Activated CD4-positive, alpha-beta T cell treated with anti-CD3 and anti-CD28 coated beads for 24 hours (primary cell): ENCODE data around the gene RPL18A.

ENCODE experiments used
- DNase-seq, 2 donors: peaks; one replicate each; pipeline ENCODE4 v3.0.0-alpha.2; 2020; ENCODE audit warnings: low read depth in 2 of 2

RPL18A gene

DNA sequence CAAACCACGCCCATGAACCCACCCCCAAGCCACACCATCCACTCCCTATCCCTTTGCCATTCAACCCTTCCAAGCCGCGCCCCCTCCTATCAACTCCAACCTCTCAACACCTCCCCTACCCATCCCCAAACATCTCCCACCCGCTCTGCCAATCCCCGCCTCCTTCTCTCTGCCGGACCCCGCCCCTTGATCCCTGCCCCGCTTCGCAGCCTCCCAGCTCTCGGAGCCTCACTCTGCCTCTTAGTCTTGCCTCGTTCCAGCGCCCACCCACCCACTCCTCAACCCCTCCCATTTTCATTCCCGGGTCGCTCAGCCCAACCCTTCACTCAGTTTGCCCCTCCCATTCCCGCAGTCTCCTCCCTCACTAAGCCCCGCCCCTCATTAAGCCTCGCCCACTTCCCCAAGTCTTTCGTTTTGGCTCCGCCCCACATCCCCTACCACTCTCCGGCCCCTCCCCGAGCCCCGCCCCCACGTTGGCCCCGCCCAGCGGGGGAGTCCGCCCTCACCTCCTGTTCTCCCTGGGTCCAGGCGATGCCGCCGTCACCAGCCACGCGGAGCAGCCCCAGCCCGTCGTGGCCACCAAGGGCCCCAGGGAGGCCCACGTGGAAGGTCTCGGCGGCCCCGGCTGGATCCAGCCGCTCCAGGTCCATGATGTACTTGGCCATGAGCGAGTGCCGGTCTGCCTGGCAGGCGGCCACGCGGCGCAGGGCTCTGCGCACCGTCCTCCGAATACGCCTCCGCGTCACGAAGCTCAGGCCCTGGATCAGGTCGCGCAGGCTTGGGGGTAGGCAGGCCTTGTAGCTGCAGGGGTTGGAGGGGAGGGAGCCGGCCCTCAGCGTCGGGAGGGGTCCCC is 17.7 kb upstream of the RPL18A start:
- peak; percentile 65 to 70 for DNase-seq

DNA sequence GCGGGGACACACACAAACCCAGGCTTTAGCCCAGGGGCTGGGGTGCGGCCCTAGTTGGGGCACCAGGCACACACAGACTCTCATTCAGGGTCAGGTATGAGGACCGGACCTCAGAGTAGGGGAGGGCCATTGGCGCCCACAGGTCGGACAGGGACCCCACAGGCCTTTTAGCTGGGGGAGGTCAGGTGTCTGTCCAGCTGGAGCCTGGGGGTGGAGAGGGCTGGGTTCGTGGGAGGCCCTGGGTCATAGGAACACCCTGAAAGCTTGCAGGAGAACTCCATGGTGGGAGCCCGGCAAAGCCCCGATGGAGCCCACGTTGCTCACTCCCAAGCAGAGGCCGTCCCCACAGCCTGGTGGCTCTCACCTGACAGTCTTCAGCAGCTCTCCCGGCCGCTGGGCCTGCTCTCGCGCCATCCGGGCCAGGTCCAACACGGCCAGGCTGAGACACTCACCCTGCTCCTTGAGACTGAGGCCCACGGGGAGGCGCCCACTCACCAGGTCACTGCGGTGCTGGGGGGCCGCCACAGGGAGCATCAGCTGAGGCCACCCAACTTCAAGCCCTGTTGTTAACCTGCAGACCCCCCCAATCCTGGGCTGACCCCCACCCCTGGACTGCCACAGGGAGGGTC is 16.9 kb upstream of the RPL18A start:
- no peak for DNase-seq

DNA sequence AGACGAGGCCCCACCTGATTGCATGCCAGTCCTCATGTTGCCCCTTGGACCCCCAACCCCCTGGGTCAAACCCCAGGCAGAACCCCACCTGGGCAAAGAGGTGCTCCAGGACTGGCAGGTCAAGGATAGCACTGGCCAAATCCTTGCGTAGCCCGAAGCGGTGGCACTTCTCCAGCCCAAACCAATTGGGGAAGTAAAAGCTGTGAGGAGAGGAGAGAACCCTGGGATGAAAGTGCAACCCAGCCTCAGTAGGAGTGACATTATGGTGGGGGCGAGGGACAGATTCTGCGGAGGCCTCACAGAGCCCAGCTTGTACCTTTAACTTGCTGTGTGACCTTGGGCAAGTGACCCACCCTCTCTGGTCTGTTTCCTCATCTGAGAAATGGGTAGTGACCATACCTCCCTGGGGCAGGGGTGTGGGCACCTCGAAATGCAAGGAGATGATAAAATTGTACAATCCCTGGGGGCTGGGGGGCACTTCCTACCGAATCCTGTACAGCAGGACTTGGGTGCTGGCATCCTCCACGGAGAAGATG is 16.4 kb upstream of the RPL18A start:
- no peak for DNase-seq

DNA sequence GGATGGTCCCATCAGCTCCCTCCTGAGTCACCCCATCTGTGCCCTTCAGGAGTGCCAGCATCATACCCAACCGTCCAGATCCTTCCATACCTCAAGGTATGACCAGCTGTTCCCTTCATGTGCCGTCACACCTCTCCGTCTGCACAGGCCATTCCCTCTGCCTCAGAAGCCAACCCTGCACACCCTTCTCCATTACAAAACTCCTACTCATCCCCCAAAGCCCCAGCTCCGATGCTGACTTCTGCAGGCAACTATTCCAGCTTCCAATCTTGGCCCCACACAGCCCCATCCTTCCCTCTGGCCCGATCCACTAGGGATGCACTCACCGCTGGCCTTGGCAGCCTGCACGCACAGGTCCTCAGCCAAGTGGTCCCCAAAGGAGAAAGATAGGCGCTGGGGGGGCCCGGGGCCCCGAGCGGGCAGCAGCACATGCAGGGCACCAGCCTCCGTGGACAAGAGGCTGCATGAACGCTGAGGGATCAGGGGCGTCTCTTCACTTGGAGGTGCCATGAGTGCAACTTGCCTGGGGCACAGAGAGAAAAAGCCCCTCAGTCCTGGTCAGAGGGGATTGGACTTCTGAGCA is 15.7 kb upstream of the RPL18A start:
- DNase-seq = no peak

DNA sequence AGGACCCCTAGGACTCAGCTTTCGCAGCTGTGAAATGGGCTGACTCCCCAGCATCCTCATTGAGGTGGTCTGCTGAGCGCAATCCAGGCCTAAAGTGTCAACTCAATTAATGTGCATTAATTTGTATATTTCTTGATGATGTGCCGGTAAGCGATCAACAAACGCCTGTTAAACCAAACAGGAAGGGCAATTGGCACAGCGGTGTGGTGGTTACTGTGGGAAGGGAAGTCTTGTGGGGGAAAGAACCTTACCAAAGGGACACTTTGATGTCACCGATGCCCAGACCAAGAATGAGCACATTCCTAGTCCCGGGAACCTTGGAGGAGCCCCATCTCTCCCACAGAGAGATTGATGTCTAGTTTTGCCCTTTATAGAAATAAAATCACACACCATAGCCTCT is 13.6 kb upstream of the RPL18A start:
- DNase-seq = no peak

DNA sequence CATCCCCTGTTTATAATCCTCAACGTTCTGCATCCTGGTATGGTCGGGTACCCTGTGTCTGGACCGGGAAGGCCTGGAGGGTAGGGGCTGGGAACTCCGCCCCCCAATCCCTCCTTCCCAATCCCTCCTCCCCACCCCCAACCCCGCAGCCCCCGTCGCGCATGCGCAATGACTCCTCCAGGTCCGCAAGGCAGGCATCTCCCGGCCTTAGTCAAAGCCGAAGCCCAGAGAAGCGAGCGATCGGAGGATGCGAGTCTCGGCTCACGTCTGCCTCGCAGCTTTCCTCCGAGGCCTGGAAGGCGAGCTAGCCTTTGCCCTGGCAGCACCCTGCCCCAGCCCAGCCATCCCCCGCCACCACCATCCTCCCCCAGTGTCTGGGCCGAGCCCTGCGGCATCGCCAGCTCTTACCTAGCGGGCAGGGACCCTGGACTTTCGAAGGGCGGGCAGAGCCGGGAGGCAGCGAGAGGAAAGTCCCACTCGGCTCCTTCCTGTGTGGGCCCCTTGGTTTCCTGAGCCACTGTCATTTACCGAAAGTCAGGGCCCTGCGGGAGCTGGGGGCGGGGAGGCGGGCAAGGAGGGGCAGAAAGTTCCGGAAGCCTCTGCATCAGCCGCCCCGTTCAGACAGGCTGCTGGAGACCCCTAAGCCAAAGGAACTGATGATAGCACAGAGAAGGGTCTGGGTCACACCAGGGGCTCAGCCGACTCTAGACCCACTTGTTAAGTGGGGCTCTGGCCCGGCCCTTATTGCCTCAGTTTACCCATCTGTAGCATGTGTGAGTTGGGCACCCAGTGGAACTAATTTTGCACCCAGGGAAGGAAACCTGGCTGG is 12.0 kb upstream of the RPL18A start, which contains the start of gene JAK3:
Gene JAK3, minus strand, starts transcription at position 445 of the 829 bp plus-strand sequence. CDS start 3,565 bp downstream, outside the sequence.
- peak; percentile 80 to 84 for DNase-seq

DNA sequence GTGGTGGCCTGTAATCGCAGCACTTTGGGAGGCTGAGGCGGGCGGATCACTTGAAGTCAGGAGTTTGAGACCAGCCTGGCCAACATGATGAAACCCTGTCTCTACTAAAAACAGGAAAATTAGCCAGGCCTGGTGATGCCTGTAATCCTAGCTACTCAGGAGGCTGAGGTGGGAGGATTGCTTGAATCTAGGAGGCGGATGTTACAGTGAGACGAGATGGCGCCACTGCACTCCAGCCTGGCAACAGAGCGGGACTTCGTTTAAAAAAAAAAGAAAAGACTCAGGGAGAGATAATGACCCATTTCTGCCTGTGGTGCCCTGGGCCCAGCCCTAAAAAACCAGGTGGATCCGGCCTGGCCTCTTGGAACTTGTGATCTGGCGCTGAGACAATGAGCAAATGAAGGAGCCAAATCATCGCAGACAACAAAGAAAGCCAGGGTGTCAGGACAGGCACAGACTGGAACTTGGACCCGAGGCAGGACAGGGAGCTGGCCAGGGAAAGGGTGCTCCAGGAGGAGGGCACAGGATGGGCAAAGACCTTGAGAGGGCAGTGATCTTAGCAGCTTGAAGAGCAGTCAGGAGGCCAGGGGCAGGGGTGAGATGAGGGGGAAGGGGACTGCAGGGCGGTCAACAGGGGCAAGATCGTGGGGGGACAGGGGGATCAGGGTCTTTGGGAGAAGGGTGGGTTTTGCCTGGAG is 11.0 kb upstream of the RPL18A start:
- no peak for DNase-seq

DNA sequence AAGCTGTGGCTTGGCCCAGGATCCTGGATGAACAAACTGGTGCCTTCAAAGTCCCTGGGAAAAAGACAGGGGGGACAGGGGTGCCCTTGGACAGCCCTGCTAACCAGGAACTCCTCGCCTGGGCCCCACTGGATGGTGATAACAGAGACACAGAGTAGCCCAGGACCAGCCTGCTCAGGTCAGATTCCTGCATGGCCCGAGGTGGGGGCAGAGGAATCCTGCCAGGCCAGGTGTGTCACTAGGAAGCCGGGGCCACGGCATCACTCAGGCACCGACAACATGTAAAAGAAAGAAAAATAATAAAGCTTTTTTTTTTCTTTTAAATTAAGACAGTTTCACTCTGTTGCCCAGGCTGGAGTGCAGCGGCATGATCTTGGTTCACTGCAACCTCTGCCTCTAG is 5.6 kb upstream of the RPL18A start:
- no peak for DNase-seq

DNA sequence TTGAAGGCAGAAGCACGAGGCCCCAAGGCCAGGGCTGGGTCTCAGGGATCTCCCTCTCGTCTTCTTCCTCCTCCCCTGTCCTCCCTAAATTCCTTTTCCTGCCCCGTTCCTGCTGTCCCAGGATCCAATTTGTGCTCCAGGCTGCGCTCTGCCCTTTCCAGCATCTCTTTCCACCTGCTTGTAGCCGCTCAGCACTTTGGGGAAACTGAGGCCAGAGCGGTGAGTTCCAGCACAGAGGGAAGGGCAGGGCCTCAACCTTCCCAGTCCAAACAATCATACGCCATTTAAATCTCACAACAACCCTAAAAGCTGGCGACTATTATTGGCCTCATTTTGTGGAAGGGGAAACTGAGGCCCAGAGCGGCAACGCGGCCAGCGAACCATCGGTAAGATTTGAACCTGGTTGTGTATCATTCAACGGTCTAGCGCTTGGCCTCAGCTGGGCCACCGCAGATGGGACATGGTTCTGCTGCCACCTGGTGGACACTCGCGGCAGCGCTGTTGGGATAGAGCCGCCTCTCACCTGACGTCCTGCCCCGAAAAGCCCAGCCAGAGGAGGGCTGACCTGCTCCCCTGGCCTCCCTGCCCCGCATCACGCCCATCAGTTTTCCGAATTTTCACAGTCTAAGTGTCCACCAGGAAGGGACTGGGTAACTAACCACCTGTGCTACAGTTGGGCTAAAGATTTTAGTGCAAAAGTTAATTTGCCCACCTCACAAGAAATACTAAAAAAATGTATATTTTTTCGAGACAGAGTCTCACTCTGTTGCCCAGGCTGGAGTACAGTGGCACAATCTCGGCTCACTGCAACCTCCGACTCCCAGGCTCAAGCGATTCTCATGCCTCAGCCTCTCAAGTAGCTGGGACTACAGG is 4.2 kb upstream of the RPL18A start:
- peak; percentile 95 for DNase-seq

DNA sequence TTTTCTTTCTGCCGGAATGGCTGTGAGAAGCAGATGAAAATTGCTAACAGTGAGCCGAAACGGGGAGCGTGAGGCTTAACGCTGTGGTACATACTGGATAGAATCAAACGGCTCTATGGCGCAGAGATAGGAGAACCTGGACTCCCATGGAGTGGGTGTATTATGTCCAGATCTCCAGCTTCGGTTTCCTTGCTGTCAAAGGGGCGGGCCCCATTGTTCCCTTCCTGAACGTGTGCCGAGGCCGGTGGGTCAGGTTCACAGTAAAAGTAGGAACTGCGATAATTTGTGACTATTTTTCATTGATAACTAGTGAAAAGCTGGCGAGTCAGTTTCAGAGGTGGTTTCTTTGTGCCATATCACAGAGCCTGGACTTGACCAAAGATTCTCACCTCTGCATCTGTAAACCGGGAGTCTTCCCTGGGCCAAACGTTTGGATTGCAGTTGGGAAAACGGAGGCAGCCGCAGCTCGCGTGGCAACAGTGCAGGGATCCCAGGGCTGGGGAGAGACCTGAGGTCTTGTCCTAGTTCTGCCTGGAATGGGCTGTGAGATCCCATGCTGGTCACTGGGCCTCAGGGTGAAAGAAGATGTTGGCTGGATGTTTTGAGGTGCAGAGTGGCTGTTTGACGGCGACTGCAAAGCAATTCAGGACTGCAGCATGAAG is 752 bp downstream of the RPL18A start:
- DNase-seq = no peak

DNA sequence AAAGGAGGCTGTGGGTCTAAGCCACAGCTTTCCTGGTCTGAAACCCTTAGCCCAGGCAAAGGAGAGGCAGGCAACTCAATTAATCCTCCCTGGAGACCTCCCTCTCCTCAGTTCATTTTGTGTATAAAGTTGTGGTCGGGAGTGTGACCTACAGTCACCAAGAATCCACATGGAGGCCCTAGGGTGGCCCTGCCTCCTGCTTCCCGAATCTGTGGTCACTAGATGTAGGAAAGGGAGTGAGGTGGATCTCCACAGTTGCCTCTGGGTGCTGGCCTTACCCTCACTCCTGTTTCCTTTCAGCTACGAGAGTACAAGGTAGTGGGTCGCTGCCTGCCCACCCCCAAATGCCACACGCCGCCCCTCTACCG is 1.3 kb downstream of the RPL18A start:
- no peak for DNase-seq

DNA sequence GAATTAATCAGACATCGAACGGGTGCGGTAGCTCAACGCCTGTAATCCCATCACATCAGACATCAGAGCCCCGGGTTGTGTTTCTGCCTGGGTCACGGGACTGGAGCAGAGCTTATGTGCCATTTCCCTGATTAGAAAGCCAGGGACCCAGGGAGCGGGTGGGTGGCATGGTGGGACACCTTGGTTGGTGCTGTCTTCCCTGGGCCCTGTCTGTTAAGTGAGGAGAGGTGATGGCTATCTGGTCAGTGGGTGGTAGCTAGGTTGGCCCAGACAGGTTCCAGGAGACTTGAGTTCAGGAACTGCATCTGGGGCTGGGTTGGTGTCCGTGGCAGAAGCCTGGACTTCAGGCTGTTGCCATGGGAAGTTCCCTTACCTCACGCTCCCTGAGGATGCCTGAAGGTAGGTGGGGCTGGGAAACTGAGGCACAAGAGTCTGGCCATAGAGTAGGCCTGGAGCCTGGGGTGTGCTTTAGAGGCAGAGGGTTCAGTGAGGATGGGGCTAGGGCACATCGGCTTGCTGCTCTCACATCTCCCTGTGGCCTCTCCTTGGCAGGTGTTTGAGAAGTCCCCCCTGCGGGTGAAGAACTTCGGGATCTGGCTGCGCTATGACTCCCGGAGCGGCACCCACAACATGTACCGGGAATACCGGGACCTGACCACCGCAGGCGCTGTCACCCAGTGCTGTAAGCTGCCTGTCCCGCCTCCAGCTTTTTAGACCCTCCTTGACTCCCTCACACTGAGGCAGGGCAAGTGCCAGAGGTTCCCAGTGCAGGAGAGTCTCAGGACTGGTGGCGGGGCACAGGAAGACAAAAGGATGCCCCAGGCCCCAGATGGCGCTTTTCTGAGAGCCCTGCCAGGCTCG is 2.1 kb downstream of the RPL18A start:
- no peak for DNase-seq

DNA sequence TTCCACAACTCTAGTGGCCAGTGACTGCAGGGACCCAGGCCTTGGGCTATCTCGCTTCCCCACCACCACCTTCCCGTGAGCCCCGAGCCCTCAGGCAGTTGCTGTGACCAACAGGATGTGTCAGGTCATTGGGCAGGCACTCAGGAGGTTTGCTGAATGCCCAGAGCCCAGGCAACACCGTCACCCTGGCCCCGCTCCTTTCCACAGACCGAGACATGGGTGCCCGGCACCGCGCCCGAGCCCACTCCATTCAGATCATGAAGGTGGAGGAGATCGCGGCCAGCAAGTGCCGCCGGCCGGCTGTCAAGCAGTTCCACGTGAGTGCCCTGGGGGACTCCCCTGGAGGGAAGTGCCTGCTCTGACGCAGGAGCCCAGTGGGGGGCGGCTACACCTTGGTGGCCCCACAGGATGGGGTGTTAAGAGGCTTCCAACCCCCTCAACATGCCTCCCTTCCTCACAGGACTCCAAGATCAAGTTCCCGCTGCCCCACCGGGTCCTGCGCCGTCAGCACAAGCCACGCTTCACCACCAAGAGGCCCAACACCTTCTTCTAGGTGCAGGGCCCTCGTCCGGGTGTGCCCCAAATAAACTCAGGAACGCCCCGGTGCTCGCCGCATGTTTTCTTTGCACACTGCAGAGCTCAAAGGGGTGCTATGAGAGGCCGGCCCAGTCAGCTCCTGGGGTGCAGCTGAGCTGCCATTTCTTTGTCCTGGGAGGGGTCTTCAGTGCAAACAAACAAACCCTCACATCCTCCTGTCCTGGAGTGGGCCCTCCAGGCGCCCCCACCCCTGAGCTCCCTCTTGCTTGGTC is 3.2 kb downstream of the RPL18A start:
- no peak for DNase-seq

DNA sequence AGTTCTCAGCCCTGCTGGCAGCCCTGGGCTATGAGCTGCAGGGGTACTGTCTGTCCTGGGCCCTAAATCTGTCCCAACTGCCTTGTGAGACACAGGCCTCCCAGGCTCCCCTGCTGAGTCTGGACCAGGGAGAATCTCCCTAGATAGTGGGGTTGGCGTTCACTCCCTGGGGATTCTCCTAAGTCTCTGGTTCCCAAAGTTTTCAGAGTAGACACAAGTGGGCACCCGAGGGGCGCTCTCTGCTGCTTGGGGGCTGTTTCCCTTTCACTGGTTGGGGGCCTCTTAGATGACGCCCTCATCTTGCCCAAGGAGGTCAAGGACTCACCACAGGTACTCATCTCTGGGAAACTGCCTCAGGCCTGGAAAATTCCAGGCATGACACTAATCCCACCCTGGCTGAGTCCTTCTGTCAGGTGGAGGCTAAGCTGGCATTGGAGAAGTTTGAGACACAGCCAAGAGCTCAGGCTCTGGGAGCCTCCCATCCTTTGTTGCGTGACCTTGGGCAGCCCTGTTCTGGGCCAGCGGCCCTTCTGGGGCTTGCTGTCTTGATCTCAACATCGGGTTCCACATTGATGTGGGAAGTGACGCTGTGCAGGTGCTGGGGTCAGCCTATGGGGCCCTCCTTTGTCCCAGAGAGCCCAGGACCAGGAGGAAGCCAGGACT is 3.9 kb downstream of the RPL18A start:
- DNase-seq = no peak

DNA sequence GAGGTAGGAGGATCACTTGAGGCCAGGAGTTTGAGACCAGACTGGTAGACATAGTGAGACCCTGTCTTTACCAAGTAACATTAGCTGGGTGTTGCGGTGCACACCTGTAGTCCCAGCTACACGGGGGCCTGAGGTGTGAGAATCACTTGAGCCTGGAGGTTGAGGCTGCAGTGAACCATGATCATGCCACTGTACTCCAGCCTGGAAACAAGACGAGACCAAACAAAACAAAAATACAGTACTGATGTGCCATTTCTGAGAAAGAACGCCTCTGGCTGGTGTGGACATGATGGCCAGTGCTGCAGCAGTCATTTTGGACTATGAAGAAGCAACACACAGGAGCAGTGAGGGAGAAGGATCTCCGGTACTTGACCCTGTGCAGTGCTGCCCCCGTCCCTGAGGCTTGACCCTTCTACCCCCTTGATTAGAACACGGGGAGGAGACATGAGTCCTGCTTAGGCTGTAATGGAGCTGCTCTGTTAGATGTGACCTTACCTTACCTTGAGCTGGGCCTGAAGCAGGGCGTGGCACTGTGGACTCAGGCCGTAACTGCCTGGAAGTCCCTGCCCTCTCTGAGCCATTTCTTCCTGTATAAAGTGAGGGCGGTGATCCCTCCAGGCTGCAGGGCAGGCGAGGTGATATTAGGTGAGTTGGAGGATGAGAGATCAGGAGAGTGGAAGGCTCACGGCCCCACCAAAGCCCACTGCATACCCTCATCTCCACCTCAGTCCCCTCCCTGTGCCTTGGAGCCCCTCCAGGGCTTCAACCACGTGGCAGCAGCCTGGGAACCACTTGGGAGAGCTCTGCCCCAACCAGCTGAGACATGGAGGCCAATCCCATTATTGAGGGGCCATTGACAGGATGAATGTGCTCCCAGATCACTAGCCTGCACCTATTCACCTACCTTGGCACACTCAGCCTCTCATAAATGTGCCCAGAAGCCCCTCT is 5.9 kb downstream of the RPL18A start:
- DNase-seq = no peak

DNA sequence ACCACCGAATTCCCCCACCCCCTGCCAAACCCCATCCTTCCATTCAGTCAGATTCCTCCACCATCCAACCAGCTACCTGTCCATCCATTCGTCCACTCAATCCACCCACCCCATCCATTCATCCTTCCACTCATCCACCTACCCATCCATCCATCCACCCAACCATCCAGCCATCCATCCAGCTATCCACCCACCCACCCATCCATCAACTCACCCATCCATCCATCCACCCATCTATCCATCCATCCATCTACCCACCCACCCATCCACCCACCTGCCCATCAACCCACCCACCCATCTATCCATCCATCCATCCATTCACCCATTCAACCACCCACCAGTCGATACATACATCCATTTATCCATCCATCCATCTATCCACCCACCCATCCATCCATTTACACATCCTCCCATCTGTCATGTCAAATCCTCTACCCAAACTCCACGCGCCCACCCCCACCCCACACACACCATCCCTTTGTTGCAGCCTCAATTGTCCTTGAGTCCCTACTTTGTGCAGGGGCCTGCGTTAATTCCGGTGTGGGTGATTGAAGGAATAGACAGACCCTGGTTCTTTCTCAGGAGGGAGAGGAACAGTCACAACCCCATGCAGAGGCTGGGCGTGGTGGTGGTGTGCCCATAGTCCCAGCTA is 6.7 kb downstream of the RPL18A start:
- no peak for DNase-seq
